ENCODE results near the gene RALGAPA1.

GRCh38 chr14:35754671-35755070 lies 54.4 kb downstream of the RALGAPA1 start:
- TF ChIP-seq CTCF (IDR thresholded peaks at IDR 0.05; ENCODE audit: low read depth, low read length) = no peak
- no peak for TF ChIP-seq EZH2phosphoT487 (IDR thresholded peaks at IDR 0.05; ENCODE audit: low read depth)
